Measurements from ENCODE around the gene METTL8.

METTL8 gene, protein sequence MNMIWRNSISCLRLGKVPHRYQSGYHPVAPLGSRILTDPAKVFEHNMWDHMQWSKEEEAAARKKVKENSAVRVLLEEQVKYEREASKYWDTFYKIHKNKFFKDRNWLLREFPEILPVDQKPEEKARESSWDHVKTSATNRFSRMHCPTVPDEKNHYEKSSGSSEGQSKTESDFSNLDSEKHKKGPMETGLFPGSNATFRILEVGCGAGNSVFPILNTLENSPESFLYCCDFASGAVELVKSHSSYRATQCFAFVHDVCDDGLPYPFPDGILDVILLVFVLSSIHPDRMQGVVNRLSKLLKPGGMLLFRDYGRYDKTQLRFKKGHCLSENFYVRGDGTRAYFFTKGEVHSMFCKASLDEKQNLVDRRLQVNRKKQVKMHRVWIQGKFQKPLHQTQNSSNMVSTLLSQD

GRCh38 chr2:171433763-171434012, at the start of gene METTL8:
Gene METTL8 (minus strand): TSS chr2:171433990. CDS start chr2:171392185, 41,805 bp downstream.
- no peak for DNase-seq (ENCODE audit: low read depth)
- no peak for TF ChIP-seq CTCF (conservative IDR thresholded peaks at IDR 0.05; ENCODE audit: low read length)

GRCh38 chr2:171482877-171483276, 49.1 kb upstream of the METTL8 start:
- no peak overlapping the region for H3K4me3 ChIP-seq (ENCODE audit: low read length)
- no peak for TF ChIP-seq CTCF (conservative IDR thresholded peaks at IDR 0.05; ENCODE audit: low read length)
- peak; percentile 92 for DNase-seq (ENCODE audit: low read depth)

More at GRCh38 chr2:171433763-171434012, at the start of gene METTL8:
- peak within 1 kb of the TSS; percentile 90 for H3K4me3 ChIP-seq (ENCODE audit: low read length)

- no peak for TF ChIP-seq CTCF (conservative IDR thresholded peaks at IDR 0.05; ENCODE audit: low read length)
- peak; percentile 52 for DNase-seq (ENCODE audit: low read depth)
- H3K4me3 ChIP-seq (ENCODE audit: low read length) = no peak overlapping the region
Measured at GRCh38 chr2:171482308-171482707, 48.5 kb upstream of the METTL8 start.

DNA sequence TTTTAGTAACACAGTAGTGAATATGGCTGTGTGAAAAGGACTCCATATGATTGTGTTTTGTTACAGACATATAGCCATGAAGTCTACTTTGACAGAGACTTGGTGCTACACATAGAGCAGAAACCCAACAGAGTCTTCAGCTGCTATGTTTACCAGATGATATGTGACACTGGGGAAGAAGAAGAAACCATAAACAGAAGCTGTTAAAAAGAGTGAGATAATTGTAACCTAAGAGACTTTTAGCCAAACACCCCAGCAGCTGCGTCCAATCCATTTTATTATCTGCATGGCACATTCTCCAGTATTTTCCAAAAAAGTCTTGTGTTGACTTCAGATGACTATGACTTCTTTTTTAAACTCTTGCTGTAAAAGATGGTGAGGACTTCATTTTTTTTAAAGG, 47.1 kb upstream of the METTL8 start:
- TF ChIP-seq CTCF (conservative IDR thresholded peaks at IDR 0.05; ENCODE audit: low read length) = no peak
- H3K4me3 ChIP-seq (ENCODE audit: low read length) = no peak overlapping the region
- DNase-seq (ENCODE audit: low read depth) = no peak

DNA sequence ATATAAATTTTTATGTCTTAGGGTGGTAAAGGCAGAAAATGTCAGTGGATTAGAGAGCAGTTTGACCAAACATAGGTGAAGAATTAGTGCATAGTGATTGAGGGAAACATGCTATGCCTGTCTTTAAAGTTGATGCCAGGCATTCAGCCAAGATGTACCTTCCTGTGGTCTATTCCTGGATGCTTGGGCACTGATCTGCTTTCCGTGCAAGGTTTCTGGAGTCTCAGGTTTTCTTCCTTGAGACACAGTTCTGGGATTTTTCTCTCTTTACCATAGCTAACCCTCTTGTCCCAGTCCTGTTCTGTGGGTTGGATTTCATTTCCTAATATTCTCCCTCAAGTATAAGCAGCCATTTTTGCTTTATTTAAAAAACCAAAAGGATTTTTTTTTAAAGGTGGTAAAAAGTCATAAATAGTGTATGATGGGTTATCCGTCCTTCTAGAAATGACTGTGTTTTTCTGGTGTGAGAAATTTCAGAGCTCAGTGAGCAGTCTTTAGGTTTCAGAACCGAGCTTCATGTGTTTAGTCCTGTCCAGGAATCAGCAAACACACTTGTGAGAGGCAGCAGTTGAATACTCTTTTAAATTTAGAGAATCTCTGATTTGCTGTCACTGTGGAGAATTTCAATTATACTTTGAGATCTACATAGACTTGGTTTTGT, 45.5 kb upstream of the METTL8 start:
- DNase-seq (ENCODE audit: low read depth) = no peak
- TF ChIP-seq CTCF (conservative IDR thresholded peaks at IDR 0.05; ENCODE audit: low read length) = no peak
- H3K4me3 ChIP-seq (ENCODE audit: low read length) = no peak overlapping the region

DNA sequence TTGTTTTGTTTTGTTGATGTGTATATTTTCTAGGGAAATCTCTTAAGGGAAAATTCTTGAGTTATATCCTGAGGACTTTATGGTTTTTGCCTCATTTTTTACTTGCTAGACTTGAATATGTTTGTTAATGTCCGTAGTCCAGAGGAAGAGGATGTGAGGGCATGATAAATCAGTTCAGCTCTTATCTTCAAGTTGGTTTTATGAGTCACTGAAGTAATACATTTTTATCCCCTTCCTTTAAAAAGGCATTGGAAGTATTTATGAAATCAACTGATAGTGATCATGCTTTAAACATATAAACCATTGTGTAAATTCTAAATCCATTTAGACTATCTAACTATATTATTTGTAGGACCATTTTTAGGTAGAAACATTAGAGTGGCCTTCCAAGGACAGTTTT, 44.6 kb upstream of the METTL8 start:
- TF ChIP-seq CTCF (conservative IDR thresholded peaks at IDR 0.05; ENCODE audit: low read length) = no peak
- H3K4me3 ChIP-seq (ENCODE audit: low read length) = no peak overlapping the region
- no peak for DNase-seq (ENCODE audit: low read depth)

DNA sequence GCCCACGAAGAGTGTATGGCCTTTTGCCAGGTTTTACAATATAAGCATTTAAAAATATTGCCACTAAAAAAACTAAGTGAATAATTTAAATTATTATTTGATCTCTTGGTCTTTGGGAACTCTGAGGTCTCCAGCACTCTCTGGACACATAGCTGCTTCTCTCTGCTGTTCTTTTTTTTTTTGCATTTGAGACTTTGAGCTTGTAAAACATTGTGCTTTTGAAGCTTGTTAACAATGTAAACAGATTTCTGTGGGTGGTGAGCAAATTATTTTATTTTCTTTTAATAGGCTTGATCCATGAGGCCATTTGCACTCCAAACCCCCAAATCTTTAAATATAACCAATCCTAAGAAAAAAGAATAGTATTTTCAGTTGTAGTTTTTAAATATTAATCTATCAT, 42.2 kb upstream of the METTL8 start:
- no peak for DNase-seq (ENCODE audit: low read depth)
- no peak overlapping the region for H3K4me3 ChIP-seq (ENCODE audit: low read length)
- no peak for TF ChIP-seq CTCF (conservative IDR thresholded peaks at IDR 0.05; ENCODE audit: low read length)

Data from AG10803 (cell line).